PC-3 (cell line): ENCODE measurements around the gene PTGES. TPM values are rescaled to one million over a fixed set of nuclear protein-coding genes. Genes with fewer than 3 reads are reported as not detected.

Experiments used
- ATAC-seq: fragments of 200-7000 bp; cut with Tn5 transposase; 2 replicates; pipeline ENCODE4 v1.9.1; 2020; ENCODE audit warnings: mild to moderate bottlenecking, moderate library complexity
- BruUV-seq: library from RNA; stranded (reverse); fragments of 400-500 nt; replicated peaks from 2 replicates; lab custom pipeline; 2021; lab: Mats Ljungman, UMichigan
- CTCF ChIA-PET: fragments of 300-600 bp; sonication (Branson Sonifier 250); formaldehyde crosslinking; loops from one replicate; lab custom pipeline; 2022; ENCODE audit warnings: antibody characterized with exemption; lab: Charles Lee
- POLR2A ChIA-PET: fragments of 300-600 bp; sonication (Branson Sonifier 250); formaldehyde crosslinking; loops from one replicate; lab custom pipeline; 2022; ENCODE audit warnings: antibody characterized with exemption; ENCODE audit not compliant: unreplicated experiment; lab: Charles Lee
- DNase-seq: peaks from one replicate; pipeline ENCODE4 v3.0.0-alpha.2; 2015
- H2AFZ ChIP-seq: fragments of 300-600 bp; sonication (generic); 2 replicates; pipeline ENCODE4 v1.6.0; 2016; ENCODE audit warnings: antibody characterized with exemption, low read length
- H3F3A ChIP-seq: fragments of 300-600 bp; sonication (generic); one replicate; pipeline ENCODE4 v1.6.0; 2017; ENCODE audit warnings: antibody characterized with exemption, low read length, control low read depth, mild to moderate bottlenecking; ENCODE audit not compliant: unreplicated experiment
- H3K27ac ChIP-seq: fragments of 300-600 bp; sonication (generic); 2 replicates; pipeline ENCODE4 v1.5.1; 2016; ENCODE audit warnings: mild to moderate bottlenecking, low read length
- H3K27me3 ChIP-seq: fragments of 300-600 bp; sonication (generic); 2 replicates; pipeline ENCODE4 v1.6.1; 2016; ENCODE audit warnings: low read length, mixed read lengths
- H3K36me3 ChIP-seq: fragments of 300-600 bp; sonication (generic); 2 replicates; pipeline ENCODE4 v1.6.1; 2016; ENCODE audit warnings: low read depth, mixed run types, low read length, mixed read lengths
- H3K4me1 ChIP-seq: fragments of 300-600 bp; sonication (generic); 2 replicates; pipeline ENCODE4 v1.5.1; 2016; ENCODE audit warnings: low read length; ENCODE audit not compliant: insufficient read depth
- H3K4me2 ChIP-seq: fragments of 300-600 bp; sonication (generic); 2 replicates; pipeline ENCODE4 v1.6.0; 2016; ENCODE audit warnings: low read length
- H3K4me3 ChIP-seq: fragments of 300-600 bp; sonication (generic); 2 replicates; pipeline ENCODE4 v1.5.1; 2016; ENCODE audit warnings: mild to moderate bottlenecking, low read length, mixed read lengths
- H3K79me2 ChIP-seq: fragments of 300-600 bp; sonication (generic); 2 replicates; pipeline ENCODE4 v1.6.1; 2017; ENCODE audit warnings: low read length, mixed read lengths
- H3K9ac ChIP-seq: fragments of 300-600 bp; sonication (generic); 2 replicates; pipeline ENCODE4 v1.6.0; 2016; ENCODE audit warnings: mild to moderate bottlenecking, low read length
- H3K9me2 ChIP-seq: fragments of 300-600 bp; sonication (generic); replicated peaks from 2 replicates; pipeline ENCODE4 v1.6.1; 2016; ENCODE audit warnings: mixed run types, low read length, mixed read lengths
- H3K9me3 ChIP-seq: fragments of 300-600 bp; sonication (generic); 2 replicates; pipeline ENCODE4 v1.6.1; 2016; ENCODE audit warnings: low read length, mixed read lengths
- H4K20me1 ChIP-seq: fragments of 300-600 bp; sonication (generic); 2 replicates; pipeline ENCODE4 v1.6.1; 2016; ENCODE audit warnings: low read length, mixed read lengths
- EZH2 ChIP-seq: fragments of 300-600 bp; sonication (generic); IDR thresholded peaks from one replicate; pipeline ENCODE4 v1.6.1; 2017; ENCODE audit warnings: antibody characterized with exemption, mild to moderate bottlenecking, low read length; ENCODE audit not compliant: unreplicated experiment
- EZH2phosphoT487 ChIP-seq: fragments of 300-600 bp; sonication (generic); IDR thresholded peaks from 2 replicates; pipeline ENCODE4 v1.6.1; 2018; ENCODE audit warnings: mild to moderate bottlenecking, antibody characterized with exemption, low read length, borderline replicate concordance
- intact Hi-C: fragments of 100-400 bp; cut with micrococcal nuclease; formaldehyde crosslinking; loops from 2 replicates; pipeline ENCODE4 v1.9.0; 2023
- total RNA-seq: library from RNA; depleted of rRNA; stranded (reverse); fragments of >200 nt; gene quantifications from 2 replicates; pipeline ENCODE4 v1.2.3, GENCODE V29; 2014
- TF ChIP-seq, protein P1 (sequence below): fragments of 300-600 bp; sonication (generic); conservative IDR thresholded peaks from 2 replicates; pipeline ENCODE4 v1.5.1; 2017; ENCODE audit warnings: antibody characterized with exemption, low read depth, mild to moderate bottlenecking, low read length

The PTGES gene
- total RNA-seq, 1 experiment from 2014 or later, result 21.0 TPM

DNA sequence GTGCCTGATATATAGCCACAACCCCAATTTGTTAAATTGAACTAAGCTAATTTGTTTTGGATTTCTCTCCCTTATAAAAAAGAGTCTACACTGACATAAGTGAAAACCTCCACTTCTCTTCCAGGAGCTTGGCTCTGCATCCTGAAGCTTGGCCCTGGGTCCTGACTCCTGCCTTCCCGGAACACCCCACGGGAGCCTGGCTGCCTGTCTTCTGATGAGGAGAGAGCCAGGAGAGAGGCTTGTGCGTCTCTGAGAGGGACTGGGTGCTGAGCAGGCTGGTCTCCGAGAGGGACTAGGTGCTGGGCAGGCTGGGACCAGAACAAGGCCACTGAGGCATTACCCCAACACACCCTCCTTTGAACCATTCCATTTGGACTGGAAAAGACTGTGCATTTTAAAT lies 6.5 kb upstream of the PTGES start:
- H3K27ac ChIP-seq, result no peak overlapping the region
- H3K79me2 ChIP-seq, result no peaks in the 10 kb centered on the region
- DNase-seq (no peak), ATAC-seq (no peak)
- BruUV-seq, result no TSS peak
- H3F3A ChIP-seq, result no peaks in the 10 kb centered on the region
- H4K20me1 ChIP-seq, result no peaks in the 10 kb centered on the region
- ChIA-PET CTCF (no interaction called here), POLR2A (interaction anchor here (0.6 kb wide), 1 partner anchor 332 kb away, joined by 23 read pairs; no protein-coding TSS in a partner anchor)
- no peaks in the 10 kb centered on the region for H3K27me3 ChIP-seq
- no peaks in the 10 kb centered on the region for H3K9me2 ChIP-seq
- no peaks in the 10 kb centered on the region for H3K36me3 ChIP-seq
- no peak overlapping the region for H3K9ac ChIP-seq
- no peak overlapping the region for H2AFZ ChIP-seq
- TF ChIP-seq EZH2, result no peak
- no peak for TF ChIP-seq EZH2phosphoT487
- TF ChIP-seq, protein P1, sequence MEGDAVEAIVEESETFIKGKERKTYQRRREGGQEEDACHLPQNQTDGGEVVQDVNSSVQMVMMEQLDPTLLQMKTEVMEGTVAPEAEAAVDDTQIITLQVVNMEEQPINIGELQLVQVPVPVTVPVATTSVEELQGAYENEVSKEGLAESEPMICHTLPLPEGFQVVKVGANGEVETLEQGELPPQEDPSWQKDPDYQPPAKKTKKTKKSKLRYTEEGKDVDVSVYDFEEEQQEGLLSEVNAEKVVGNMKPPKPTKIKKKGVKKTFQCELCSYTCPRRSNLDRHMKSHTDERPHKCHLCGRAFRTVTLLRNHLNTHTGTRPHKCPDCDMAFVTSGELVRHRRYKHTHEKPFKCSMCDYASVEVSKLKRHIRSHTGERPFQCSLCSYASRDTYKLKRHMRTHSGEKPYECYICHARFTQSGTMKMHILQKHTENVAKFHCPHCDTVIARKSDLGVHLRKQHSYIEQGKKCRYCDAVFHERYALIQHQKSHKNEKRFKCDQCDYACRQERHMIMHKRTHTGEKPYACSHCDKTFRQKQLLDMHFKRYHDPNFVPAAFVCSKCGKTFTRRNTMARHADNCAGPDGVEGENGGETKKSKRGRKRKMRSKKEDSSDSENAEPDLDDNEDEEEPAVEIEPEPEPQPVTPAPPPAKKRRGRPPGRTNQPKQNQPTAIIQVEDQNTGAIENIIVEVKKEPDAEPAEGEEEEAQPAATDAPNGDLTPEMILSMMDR, result no peak
- H3K4me2 ChIP-seq, result no peak overlapping the region
- no peak overlapping the region for H3K4me3 ChIP-seq
- no peaks in the 10 kb centered on the region for H3K9me3 ChIP-seq
- H3K4me1 ChIP-seq, result peaks cover 20% of the 10 kb centered on the region
- intact Hi-C loops, result no loop called here

- no TSS peak for BruUV-seq
- no peaks in the 10 kb centered on the region for H3K27me3 ChIP-seq
- peaks cover 15% of the 10 kb centered on the region for H3K4me1 ChIP-seq
- no peaks in the 10 kb centered on the region for H4K20me1 ChIP-seq
- H3F3A ChIP-seq, result no peaks in the 10 kb centered on the region
- intact Hi-C loops, result no loop called here
- no peak overlapping the region for H3K27ac ChIP-seq
- no peak overlapping the region for H3K9ac ChIP-seq
- no peak overlapping the region for H2AFZ ChIP-seq
- no peaks in the 10 kb centered on the region for H3K9me3 ChIP-seq
- DNase-seq, result no peak
- H3K4me3 ChIP-seq, result no peak overlapping the region
- no peaks in the 10 kb centered on the region for H3K79me2 ChIP-seq
- H3K9me2 ChIP-seq, result no peaks in the 10 kb centered on the region
- no peak overlapping the region for H3K4me2 ChIP-seq
- H3K36me3 ChIP-seq, result no peaks in the 10 kb centered on the region
- no peak for ATAC-seq
- POLR2A ChIA-PET, result no interaction called here
- CTCF ChIA-PET, result no interaction called here
- TF ChIP-seq, protein P1, result no peak
- no peak for TF ChIP-seq EZH2phosphoT487
- no peak for TF ChIP-seq EZH2
Measured at GRCh38 chr9:129757045-129757444, 4.2 kb upstream of the PTGES start.

GRCh38 chr9:129756191-129756590 lies 3.3 kb upstream of the PTGES start:
- Histone ChIP-seq H3K27me3 (no peaks in the 10 kb centered on the region), H3K9me2 (no peaks in the 10 kb centered on the region), H2AFZ (no peak overlapping the region), H3F3A (no peaks in the 10 kb centered on the region), H3K4me1 (peaks cover 14% of the 10 kb centered on the region), H3K36me3 (no peaks in the 10 kb centered on the region), H3K4me3 (no peak overlapping the region), H3K4me2 (no peak overlapping the region), H4K20me1 (no peaks in the 10 kb centered on the region), H3K27ac (no peak overlapping the region), H3K9me3 (no peaks in the 10 kb centered on the region), H3K79me2 (peaks cover 4% of the 10 kb centered on the region; the same call in 1 of the 2 replicates), H3K9ac (no peak overlapping the region)
- ATAC-seq (no peak), DNase-seq (no peak)
- TF ChIP-seq EZH2phosphoT487 (no peak), EZH2 (no peak)
- TF ChIP-seq, protein P1, result no peak
- intact Hi-C loops, result no loop called here
- BruUV-seq, result no TSS peak
- ChIA-PET CTCF (no interaction called here), POLR2A (no interaction called here)
